ENCODE measurements around the gene SALL2. TPM values are rescaled to one million over a fixed set of nuclear protein-coding genes. Genes with fewer than 3 reads are reported as not detected.

The SALL2 gene
- total RNA-seq, 1 experiment from 2014 or later, result 239 TPM

- TF ChIP-seq ZNF281 (CRISPR knock-in tag; IDR thresholded peaks at IDR 0.05) (peak; percentile 80; the same call in 1 of the 2 replicates), STAT6 (CRISPR knock-in tag; conservative IDR thresholded peaks at IDR 0.05; ENCODE audit: low read depth) (no peak), ZNF423 (CRISPR knock-in tag; IDR thresholded peaks at IDR 0.05) (no peak), NR2C2 (CRISPR knock-in tag; IDR thresholded peaks at IDR 0.05) (no peak), MYBL2 (CRISPR knock-in tag; IDR thresholded peaks at IDR 0.05) (no peak), GRHL2 (CRISPR knock-in tag; IDR thresholded peaks at IDR 0.05; ENCODE audit: insufficient replicate concordance, severe bottlenecking) (no peak), ZNF532 (CRISPR knock-in tag; IDR thresholded peaks at IDR 0.05; ENCODE audit: borderline replicate concordance) (no peak), NFYB (CRISPR knock-in tag; conservative IDR thresholded peaks at IDR 0.05; ENCODE audit: low read depth) (0 out of 2 replicates have a peak, but pooled peaks have one; percentile 13), FOXP1 (CRISPR knock-in tag; IDR thresholded peaks at IDR 0.05; ENCODE audit: borderline replicate concordance) (no peak; the same call in 1 of the 2 replicates), FOXP4 (CRISPR knock-in tag; IDR thresholded peaks at IDR 0.05) (no peak), ZNF219 (CRISPR knock-in tag; IDR thresholded peaks at IDR 0.05; ENCODE audit: borderline replicate concordance) (no peak), ARID4B (CRISPR knock-in tag; IDR thresholded peaks at IDR 0.05; ENCODE audit: borderline replicate concordance) (0 out of 2 replicates have a peak, but pooled peaks have one; percentile 60), ZNF121 (CRISPR knock-in tag; IDR thresholded peaks at IDR 0.05) (no peak), CBFB (CRISPR knock-in tag; IDR thresholded peaks at IDR 0.05; ENCODE audit: low read depth) (no peak), ERG (CRISPR knock-in tag; IDR thresholded peaks at IDR 0.05) (no peak), PRRX2 (CRISPR knock-in tag; IDR thresholded peaks at IDR 0.05) (no peak), ZBTB43 (CRISPR knock-in tag; IDR thresholded peaks at IDR 0.05) (no peak), ZNF232 (CRISPR knock-in tag; IDR thresholded peaks at IDR 0.05) (no peak)
These were observed 49.0 kb downstream of the SALL2 start, which contains the start of the genes RAB2B and TOX4 (continued) for GRCh38 chr14:21476925-21477681.
